Activated T-cell treated with anti-CD3 and anti-CD28 coated beads for 4 hours (primary cell): ENCODE data around the gene OSR1.

Source experiments
- DNase-seq: peaks from one replicate; pipeline ENCODE4 v3.0.0-alpha.2; 2020

OSR1 gene

GRCh38 chr2:19357402-19358241 is 801 bp downstream of the OSR1 start:
- DNase-seq: no peak

- no peak for DNase-seq
Observed at GRCh38 chr2:19356545-19357401, 1.6 kb downstream of the OSR1 start.

GRCh38 chr2:19355931-19356544 is 2.4 kb downstream of the OSR1 start:
- DNase-seq: no peak

GRCh38 chr2:19355416-19355821 is 3.0 kb downstream of the OSR1 start:
- DNase-seq: no peak

GRCh38 chr2:19355014-19355405 is 3.4 kb downstream of the OSR1 start:
- no peak for DNase-seq

- no peak for DNase-seq
Observed at GRCh38 chr2:19353721-19354050, 4.7 kb downstream of the OSR1 start.

GRCh38 chr2:19352946-19353720 is 5.3 kb downstream of the OSR1 start:
- DNase-seq: no peak

GRCh38 chr2:19351899-19352697 is 6.3 kb downstream of the OSR1 start:
- no peak for DNase-seq

DNA sequence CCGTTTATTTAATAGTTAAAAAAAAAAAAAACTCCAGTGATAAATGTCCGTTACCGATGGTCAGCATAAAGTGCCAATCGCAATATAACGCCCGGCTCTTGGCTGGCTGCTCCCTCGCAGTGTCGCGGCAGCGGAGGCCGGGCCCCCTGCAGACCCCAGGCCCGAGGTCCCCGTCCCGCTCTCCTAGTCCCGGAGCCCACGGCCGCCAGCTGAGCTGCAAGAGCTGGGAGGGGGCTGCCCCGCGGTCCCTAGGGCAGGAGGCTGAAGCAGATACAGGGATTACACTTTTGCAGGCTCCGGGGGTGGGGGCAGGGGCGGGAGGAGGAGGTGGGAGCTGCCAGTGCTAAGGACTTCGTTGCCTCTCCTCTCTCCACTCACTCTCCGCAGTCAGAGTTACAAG is 6.9 kb downstream of the OSR1 start:
- DNase-seq: no peak

GRCh38 chr2:19350678-19351401 is 7.6 kb downstream of the OSR1 start:
- no peak for DNase-seq

DNA sequence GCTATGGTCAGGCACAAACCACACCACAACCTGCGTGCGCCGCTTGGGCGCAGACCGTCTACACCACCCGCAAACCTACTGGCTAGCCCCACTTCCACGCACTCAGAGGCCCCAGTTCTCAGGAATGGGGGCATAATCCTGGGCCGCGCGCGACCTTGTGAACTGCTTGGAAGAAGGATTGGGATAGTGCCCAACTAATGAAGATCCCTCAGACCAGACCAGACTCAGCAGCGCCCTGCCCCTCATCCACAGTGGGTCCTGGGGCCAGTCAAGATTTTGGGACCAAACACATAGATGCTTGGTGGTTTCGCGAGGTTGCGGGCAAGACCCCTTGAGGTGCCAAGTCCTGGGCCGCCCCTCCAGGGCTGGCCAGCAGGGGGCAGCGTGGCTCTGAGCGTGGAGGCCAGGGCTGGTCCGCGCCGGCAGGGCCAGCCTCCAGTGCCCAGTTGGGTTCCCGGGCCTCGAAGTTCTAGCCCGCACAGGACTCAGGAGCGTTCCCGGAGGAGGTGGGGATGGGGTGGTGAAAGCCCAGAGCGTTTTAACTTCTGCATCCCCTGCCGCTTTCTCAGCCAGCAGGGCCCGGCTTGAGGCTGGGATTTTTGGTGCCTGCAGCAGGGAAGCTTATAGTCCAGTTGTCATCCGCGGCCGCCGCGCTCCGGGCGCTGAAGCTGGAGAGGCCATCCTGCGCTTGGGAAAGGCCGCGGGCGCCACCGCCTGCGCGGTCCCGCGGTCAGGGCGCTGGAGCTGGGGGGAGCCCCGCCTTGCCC is 8.3 kb downstream of the OSR1 start:
- no peak for DNase-seq

- no peak for DNase-seq
Observed at GRCh38 chr2:19348692-19349091, 9.7 kb downstream of the OSR1 start.

DNA sequence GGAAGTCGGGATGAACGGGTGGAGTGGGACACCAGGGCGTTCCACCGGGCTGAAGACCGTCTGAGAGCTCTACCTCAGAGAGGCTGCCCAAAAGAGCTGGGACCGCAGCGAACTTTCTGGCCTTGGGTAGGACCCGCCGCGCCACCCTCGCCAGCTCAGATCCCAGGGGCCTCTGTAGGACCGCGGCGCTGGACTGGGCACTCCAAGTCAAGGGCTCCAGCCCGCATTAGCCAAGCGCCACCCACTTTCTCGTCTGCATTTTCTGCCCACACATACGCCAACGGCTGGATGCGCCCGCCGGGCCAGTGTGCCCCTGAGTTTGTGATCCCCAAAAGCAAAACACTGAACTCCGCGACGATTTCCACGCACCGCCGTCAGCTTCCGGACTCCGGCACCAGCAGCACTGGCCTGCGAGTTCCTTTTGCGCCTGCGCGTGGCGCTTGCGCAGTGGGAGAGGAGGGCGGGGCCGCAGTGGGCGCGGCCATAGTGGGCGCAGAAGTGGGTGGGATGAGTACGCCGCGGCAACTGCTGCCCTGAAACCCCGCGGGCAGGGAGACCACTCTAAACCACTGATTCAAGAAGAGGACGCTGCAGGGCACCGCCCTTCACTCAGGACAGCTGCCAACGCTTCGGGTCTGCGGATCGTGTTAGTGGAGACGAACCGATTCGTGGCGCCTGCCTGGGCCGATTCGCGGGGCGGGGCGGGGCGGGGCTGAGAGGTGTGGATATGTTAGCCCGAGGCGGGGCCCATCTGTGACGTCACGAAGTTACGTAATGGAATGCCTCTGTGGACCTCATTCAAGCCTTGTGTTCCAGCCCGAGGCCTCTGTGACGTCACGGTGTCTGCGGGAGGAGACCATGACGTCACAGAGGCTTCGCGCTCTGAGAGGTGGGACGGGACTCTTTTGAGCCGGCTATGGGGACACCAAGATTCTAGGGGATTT is 10.5 kb downstream of the OSR1 start:
- DNase-seq: peak; percentile 92

DNA sequence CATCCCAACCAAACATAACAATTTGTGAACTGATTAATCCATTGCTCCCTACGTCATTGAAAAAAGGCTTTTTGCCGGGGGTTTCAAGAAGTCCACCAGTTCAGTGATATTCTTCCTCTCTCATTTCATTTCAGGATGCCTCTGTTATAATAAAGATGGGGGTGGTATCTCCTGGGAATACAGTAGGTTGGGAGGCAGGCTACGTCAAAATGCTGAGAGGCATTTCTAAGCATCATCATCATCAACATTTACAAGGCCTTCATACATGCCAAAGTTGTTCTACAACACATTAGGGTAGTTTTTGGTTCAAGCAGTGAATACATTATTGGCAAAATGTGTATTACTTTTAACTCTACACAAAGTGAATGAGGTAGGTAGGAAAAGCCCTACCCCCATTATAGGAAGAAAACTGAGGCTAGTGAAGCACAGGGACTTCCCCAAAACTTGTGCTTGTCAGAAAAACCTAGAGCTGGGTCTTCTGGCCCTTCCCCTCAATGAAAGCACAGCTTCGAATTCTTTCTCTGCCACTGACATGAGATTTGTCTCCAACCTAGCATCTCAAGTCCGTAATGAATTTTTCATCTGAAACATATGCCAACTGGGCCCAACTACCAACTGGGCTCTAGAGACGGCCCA is 11.3 kb downstream of the OSR1 start:
- DNase-seq: no peak

DNA sequence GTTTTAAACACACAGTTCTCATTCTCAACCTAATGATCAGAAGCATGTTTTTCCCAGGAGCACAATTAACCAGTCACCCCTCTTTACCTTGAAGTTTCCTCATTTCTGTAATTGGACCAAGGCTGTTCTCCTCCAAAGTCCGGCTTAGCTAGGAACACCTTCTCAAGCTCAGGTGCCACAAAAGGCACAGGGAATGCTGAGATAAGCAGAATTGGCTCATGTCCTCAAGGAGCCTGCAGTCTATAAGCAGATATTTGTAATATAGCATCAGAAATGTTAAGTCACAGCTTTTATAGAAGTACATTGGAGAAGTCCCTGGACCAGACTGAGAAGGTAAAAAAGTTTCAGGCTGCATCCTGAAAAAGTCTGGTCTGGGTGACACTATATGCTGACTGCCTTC is 20.7 kb downstream of the OSR1 start:
- no peak for DNase-seq

DNA sequence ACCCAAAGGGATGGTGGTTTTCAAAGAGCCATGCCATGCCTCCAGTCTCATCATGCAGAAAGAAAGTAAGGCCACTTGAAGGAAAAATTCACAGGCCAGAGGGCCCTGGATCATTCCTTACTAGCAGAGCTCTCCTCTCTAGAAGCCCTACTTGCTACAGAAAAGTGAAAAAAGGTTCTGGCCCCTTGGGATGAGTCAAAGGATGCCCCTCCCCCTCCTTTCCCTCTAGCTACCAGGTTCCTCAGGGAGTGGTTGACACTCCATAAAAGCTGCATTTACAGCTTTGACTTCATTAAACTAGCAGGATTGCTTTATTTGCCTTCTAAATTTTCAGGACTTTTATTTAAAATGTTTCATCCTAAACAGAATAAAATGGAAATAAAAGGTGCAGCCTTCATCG is 21.2 kb downstream of the OSR1 start:
- DNase-seq: no peak

DNA sequence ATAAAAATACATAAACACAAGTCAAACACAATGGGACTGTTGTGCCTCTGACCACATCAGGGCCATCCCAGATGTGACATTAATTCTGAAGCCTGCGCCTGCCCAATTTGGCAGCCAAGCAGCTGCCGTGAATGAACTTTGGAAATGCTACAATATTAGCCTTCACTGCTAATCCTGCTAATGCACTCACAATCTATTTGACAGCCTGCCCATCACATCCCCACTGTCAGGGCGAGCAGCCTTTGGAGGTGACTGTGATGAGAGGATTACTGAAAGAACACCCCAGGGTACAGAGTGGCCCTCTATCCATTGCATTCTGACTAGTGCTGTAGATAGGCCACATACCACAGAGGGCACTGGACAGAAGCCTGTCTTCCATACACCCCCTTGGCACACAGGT is 21.6 kb downstream of the OSR1 start:
- DNase-seq: no peak

GRCh38 chr2:19332503-19332902 is 25.9 kb downstream of the OSR1 start:
- no peak for DNase-seq

- DNase-seq: no peak
Observed at GRCh38 chr2:19331450-19331849, 27.0 kb downstream of the OSR1 start.
